Activated naive CD4-positive, alpha-beta T cell treated with Interleukin-2 at 50 U/mL for 16 hours (primary cell): ENCODE data around the gene COL9A3.

Source experiments
- DNase-seq: peaks from one replicate; pipeline ENCODE4 v3.0.0-alpha.2; 2020

The COL9A3 gene

DNA sequence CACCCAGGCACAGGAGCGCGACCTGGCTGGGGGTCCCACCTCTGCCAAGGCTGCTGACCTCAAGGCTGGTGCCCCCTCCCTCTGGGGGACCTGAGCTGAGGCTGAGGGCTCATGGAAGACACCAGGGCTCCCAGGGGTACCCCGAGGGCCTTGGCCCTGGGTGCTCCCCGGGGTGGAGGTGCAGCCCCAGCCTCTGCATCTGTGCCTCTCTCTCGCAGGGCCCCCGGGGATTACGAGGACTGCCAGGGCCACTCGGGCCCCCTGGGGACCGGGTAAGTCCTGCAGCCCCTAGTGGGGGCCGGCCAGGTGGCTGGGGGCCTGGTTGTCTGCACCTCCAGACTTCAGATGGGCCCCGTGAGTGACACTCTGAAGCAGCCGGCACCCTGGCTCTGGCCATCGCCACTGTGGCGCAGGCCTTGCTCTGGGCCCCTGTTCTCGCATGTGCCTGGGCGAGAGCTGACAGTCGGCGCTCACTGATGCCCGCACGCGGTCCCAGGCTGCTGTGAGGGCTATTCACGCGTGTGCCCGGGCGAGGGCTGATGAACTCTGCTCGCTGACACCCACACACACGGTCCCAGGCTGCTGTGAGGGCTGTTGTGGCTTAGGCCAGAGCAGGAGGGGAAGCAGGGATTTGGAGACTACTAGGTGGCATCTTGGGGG is 9.3 kb downstream of the COL9A3 start:
- no peak for DNase-seq

- no peak for DNase-seq
Measured at GRCh38 chr20:62826646-62827310, 9.9 kb downstream of the COL9A3 start.

DNA sequence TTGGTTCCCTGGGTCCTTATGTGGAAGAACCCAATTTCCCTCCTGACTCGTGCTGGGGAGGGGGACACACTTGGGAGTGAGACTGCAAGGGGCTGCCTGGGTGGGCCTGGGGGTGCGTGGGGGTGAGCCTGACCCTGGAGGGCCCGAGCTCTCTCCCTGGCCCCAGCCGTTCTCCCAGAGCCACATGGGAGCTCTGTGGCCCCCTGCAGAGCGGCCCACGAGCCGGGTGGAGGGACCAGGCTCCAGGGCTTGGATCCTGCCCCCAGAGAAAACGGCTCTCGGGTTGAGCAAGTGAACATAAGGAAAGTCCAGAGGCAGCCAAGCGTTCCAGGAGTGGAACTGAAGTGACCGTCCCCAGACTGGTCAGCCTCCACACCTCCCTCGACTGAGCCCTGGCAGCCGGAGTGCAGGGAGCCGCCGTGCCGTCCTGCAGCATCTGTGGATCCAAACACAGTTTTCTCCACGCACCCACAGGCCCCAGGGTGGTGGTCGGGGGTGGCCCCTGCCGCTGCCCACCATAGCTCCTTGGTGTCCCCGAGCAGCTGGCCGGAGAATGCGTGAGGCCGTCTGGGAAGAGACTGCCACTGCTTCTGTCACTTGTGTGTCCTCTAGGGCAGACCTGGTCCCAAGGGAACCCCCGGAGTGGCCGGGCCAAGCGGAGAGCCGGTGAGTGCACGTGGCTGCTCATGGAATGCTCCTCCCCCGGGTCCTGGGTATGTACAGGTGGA is 10.6 kb downstream of the COL9A3 start:
- DNase-seq, result no peak

DNA sequence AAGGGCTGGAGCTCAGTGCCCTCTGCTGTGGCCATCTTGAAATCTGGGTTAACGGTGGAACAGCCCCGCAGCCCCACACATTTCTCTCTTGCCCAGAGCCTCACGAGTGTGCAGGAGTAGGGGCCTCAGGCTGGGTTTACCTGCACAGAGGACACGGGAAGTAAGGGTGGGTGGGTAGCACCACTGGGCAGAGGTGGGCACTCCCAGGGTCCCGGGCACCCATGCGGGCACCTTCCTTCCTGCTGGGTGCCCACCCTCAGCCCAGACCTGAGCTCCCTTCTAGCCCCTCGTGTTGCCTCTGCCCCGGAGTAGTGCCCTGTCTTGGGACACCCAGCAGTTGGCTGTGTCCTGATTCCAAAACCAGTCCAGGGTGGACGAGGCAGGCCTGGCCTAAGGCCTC is 11.2 kb downstream of the COL9A3 start:
- DNase-seq, result no peak

DNA sequence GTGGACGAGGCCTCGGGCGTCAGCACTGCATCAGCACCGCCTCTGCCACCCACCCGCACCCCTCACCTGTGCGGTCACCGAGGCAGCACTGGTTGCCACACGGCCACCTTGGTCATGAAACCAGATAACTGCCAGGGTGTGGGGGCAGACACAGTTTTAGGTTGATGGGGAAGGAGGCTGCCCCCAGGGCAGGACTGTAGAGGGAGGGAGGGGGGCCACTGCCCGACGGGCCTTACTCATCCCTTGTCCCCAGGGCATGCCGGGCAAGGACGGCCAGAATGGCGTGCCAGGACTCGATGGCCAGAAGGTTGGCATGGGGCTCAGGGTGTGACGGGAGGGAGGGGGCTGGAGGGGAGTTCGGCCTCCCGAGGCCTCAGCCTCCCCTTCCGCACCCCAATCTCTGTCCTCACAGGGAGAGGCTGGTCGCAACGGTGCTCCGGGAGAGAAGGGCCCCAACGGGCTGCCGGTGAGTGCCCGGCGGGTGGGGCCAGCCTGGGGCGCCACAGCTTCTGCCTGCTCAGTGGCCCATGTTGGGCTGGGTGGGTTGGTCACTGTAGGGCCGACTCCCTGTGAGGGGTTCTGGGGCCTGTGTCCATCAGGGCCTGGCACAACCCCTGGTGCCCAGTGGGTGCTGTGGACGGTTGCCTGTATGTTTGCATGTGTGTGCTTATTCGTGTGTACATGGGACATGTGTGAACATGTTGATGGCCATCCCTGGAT is 11.8 kb downstream of the COL9A3 start:
- DNase-seq, result no peak

DNA sequence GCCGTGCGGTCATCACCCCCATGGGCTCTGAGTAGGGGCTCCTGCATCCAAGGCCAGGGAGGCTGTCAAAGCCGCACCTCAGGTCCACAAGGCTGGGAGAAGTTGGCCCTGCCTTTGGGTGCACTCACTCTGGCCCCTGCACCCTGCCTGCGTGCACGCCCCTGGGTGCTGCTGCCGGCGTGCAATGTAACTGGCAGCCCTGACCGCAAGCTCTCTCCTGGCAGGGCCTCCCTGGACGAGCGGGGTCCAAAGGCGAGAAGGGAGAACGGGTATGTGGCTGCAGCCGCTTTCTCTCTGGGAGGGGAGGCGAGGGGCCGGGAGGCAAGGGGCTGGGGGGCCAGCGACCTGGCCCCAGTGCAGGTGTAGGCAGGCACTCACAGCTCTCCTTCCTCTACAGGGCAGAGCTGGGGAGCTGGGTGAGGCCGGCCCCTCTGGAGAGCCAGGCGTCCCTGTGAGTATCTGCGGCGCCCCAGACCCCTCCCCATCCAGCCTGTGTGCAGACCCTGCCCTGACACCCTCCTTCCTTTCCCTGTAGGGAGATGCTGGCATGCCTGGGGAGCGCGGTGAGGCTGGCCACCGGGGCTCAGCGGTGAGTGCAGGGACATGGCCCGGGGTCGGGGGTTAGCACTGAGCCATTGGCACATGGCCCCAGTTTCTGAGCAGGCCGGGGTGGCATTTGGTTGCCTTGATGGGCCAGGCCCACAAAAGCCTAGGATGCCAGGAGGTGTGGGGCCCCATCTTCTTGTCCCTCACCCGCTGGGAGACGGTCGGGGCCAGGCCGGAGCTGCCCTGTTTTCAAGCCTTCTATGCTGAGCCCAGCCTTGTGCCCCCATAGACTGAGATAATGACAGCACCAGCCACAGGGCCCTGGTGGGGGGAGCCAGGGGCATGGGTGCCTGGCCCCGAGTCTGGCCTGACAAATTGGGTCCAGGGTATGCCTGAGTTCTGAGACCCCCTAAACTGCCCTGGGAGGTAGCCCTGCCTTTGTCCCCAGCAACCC is 12.7 kb downstream of the COL9A3 start:
- no peak for DNase-seq

DNA sequence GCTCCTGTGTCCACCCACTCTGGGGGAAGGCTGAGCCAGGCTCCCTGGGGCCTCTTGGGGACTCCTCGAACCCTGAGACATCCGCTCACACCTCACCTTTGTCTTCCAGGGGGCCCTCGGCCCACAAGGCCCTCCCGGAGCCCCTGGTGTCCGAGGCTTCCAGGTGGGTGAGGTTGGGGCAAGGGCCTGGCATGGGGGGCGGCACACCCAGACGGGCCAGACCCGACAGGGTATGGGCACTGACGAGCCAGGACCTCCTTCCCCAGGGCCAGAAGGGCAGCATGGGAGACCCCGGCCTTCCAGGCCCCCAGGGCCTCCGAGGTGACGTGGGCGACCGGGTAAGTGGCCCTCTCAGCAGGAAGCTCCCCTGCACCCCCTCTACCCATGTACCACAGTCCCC is 13.4 kb downstream of the COL9A3 start:
- no peak for DNase-seq

DNA sequence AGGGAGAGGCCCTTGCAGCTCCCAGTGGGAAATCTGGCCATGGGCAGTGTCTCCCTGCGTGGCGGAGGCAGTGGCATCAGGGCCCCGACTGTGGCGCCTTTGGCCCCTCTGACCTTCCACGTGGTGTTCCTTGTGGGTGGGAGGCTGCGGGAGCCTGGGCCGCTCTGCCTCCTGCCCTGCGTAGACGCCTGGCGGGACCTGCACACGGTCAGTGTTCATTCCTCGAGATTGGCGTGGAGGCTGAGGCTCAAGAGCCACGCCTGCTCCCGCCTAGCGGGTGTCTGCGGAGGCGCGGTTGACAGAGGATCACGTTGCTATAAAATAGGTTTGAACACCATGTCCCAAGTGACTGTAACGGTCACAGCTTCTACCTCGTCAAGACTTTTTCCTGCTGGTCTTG is 14.0 kb downstream of the COL9A3 start:
- DNase-seq, result no peak

GRCh38 chr20:62831361-62831788 is 14.5 kb downstream of the COL9A3 start:
- DNase-seq, result no peak

GRCh38 chr20:62831854-62832211 is 15.0 kb downstream of the COL9A3 start:
- no peak for DNase-seq

- DNase-seq, result no peak
Measured at GRCh38 chr20:62832212-62832922, 15.5 kb downstream of the COL9A3 start.

DNA sequence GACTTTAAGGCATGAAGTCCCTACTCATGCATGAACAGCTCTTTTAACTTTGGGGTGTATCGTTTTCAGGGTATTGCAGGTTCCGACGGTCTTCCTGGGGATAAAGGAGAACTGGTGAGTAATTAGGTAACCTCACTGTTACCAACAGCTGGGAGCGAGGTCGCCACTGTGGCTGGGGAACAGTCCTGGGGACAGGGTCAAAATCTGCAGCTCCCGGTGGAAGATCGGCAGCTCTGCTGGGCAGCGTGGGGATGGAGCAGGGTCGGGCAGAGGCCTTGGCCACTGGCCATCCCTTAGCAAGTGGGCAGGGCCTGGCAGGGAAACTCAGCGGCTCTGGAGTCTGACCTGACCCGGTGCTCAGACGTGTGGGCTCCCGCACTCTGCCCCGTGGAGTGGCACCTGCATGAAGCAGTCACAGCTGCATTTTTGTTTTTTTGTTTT is 16.1 kb downstream of the COL9A3 start:
- DNase-seq, result no peak

- no peak for DNase-seq
Measured at GRCh38 chr20:62834967-62835730, 18.3 kb downstream of the COL9A3 start.

- DNase-seq, result no peak
Measured at GRCh38 chr20:62835931-62836861, 19.3 kb downstream of the COL9A3 start.

- DNase-seq, result no peak
Measured at GRCh38 chr20:62836967-62837490, 20.2 kb downstream of the COL9A3 start.

DNA sequence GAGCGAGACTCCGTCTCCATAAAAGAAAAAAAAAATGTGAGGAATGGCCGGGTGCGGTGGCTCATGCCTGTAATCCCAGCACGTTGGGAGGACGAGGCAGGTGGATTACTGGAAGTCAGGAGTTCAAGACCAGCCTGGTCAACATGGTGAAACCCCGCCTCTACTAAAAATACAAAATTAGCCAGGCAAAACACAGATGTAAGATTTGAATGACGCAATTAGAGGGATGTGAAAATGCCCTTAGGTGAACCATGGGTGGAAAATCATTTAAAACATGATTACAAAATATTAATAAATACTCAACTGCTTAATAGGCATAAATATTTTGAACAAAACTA is 20.9 kb downstream of the COL9A3 start:
- DNase-seq, result no peak

- no peak for DNase-seq
Measured at GRCh38 chr20:62838128-62838891, 21.5 kb downstream of the COL9A3 start.

- no peak for DNase-seq
Measured at GRCh38 chr20:62839261-62839660, 22.4 kb downstream of the COL9A3 start.

- no peak for DNase-seq
Measured at GRCh38 chr20:62839816-62840215, 23.0 kb downstream of the COL9A3 start.
